Right atrium auricular region (tissue), 2 donors: ENCODE results near the gene CERS6. TPM values are rescaled to one million over a fixed set of nuclear protein-coding genes. Genes with fewer than 3 reads are reported as not detected.
A peak's percentile ranks its signal among the peaks of the same experiment; 100 is the strongest.

Experiments used
- DNase-seq: peaks from one replicate; pipeline ENCODE4 v3.0.0-alpha.2; 2019; ENCODE audit warnings: low spot score
- H3K27ac ChIP-seq, 2 donors: fragments of 200-600 bp; sonication (generic); 1 replicate in 1 of 2; 2 replicates in 1 of 2; pipeline ENCODE4 v1.5.1; 2016 to 2019
- H3K27me3 ChIP-seq, 2 donors: fragments of 200-600 bp; sonication (generic); one replicate each; pipeline versions ENCODE4 v1.5.1 to v1.6.0; 2017 to 2019
- H3K36me3 ChIP-seq: fragments of 200-600 bp; sonication (generic); one replicate; pipeline ENCODE4 v1.5.1; 2016
- H3K4me1 ChIP-seq, 2 donors: fragments of 200-600 bp; sonication (generic); one replicate each; pipeline versions ENCODE4 v1.5.1 to v1.6.0; 2017 to 2019
- H3K4me3 ChIP-seq, 2 donors: fragments of 200-600 bp; sonication (generic); 1 replicate in 1 of 2; 2 replicates in 1 of 2; pipeline ENCODE4 v1.5.1; 2017 to 2019; ENCODE audit warnings: mild to moderate bottlenecking in 1 of 2, moderate library complexity in 1 of 2
- H3K9me3 ChIP-seq, 2 donors: fragments of 200-600 bp; sonication (generic); one replicate each; pipeline ENCODE4 v1.5.1; 2019
- CTCF ChIP-seq, 2 donors: fragments of 200-600 bp; sonication (generic); IDR thresholded peaks; one replicate each; pipeline ENCODE4 v1.5.1; 2019; ENCODE audit warnings: antibody characterized with exemption in 2 of 2
- total RNA-seq, 2 donors: library from RNA; depleted of rRNA; stranded (reverse); fragments of >200 nt; gene quantifications; one replicate each; pipeline ENCODE4 v1.1.0, GENCODE V29; 2016

The CERS6 gene
- total RNA-seq, 2 donors from 2014 or later = 59.4 to 74.5 TPM

GRCh38 chr2:168643979-168644378 is 187.9 kb downstream of the CERS6 start:
- no peak for TF ChIP-seq CTCF (IDR thresholded peaks at IDR 0.05)
- Histone ChIP-seq H3K4me3 (no peak overlapping the region), H3K36me3 (no peaks in the 10 kb centered on the region), H3K27ac (peak overlapping the region; percentile 74 to 89), H3K27me3 (no peaks in the 10 kb centered on the region), H3K9me3 (no peaks in the 10 kb centered on the region), H3K4me1 (peaks cover 0 to 32% of the 10 kb centered on the region in 2 donors)
- no peak for DNase-seq

- TF ChIP-seq CTCF (IDR thresholded peaks at IDR 0.05) = no peak
- Histone ChIP-seq H3K27ac (peak overlapping the region in 1 of 2 donors; percentile 89), H3K27me3 (no peaks in the 10 kb centered on the region), H3K4me3 (no peak overlapping the region), H3K9me3 (no peaks in the 10 kb centered on the region), H3K36me3 (no peaks in the 10 kb centered on the region), H3K4me1 (peaks cover 0 to 31% of the 10 kb centered on the region in 2 donors)
- DNase-seq = no peak
Measured at GRCh38 chr2:168645696-168646338, 189.7 kb downstream of the CERS6 start.

- Histone ChIP-seq H3K36me3 (no peaks in the 10 kb centered on the region), H3K9me3 (no peaks in the 10 kb centered on the region), H3K27me3 (no peaks in the 10 kb centered on the region), H3K4me1 (peaks cover 0 to 35% of the 10 kb centered on the region in 2 donors), H3K4me3 (no peak overlapping the region), H3K27ac (peak overlapping the region; percentile 3 to 36)
- no peak for TF ChIP-seq CTCF (IDR thresholded peaks at IDR 0.05)
- DNase-seq = no peak
Measured at GRCh38 chr2:168649105-168649504, 193.0 kb downstream of the CERS6 start.

- peak overlapping the region; percentile 3 to 36 for H3K27ac ChIP-seq
Measured at GRCh38 chr2:168649562-168649961, 193.5 kb downstream of the CERS6 start.

GRCh38 chr2:168650139-168650538 is 194.1 kb downstream of the CERS6 start:
- peak overlapping the region in 1 of 2 donors; percentile 36 for H3K27ac ChIP-seq
- no peaks in the 10 kb centered on the region for H3K27me3 ChIP-seq
- DNase-seq = no peak
- H3K4me1 ChIP-seq = peaks cover 0 to 35% of the 10 kb centered on the region in 2 donors
- no peaks in the 10 kb centered on the region for H3K36me3 ChIP-seq
- no peak for TF ChIP-seq CTCF (IDR thresholded peaks at IDR 0.05)
- no peak overlapping the region for H3K4me3 ChIP-seq
- no peaks in the 10 kb centered on the region for H3K9me3 ChIP-seq

More at GRCh38 chr2:168649562-168649961, 193.5 kb downstream of the CERS6 start:
- no peak for TF ChIP-seq CTCF (IDR thresholded peaks at IDR 0.05)
- peaks cover 0 to 35% of the 10 kb centered on the region in 2 donors for H3K4me1 ChIP-seq
- H3K27me3 ChIP-seq = no peaks in the 10 kb centered on the region
- no peak overlapping the region for H3K4me3 ChIP-seq
- H3K9me3 ChIP-seq = no peaks in the 10 kb centered on the region
- H3K36me3 ChIP-seq = no peaks in the 10 kb centered on the region
- no peak for DNase-seq

DNA sequence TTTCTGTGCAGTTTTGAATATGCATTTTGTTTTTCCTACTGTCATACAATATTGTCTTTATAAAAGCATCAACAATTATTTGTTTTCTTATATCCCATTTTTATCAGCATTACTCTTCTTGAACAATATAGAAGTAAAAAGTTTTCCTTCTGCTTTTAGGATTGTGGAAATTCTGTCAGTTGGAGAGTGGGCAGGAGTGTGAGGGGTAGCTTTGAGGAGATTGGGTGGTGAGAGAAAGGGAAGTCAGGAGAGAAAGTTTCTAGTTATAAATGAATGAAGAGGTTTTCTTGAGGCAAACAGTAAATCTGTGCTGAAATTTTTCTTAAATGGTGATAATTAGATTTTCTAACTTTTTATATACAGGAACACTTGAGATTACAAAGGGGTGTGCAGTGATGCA is 194.7 kb downstream of the CERS6 start:
- DNase-seq = no peak
- peaks cover 0 to 35% of the 10 kb centered on the region in 2 donors for H3K4me1 ChIP-seq
- H3K36me3 ChIP-seq = no peaks in the 10 kb centered on the region
- no peaks in the 10 kb centered on the region for H3K9me3 ChIP-seq
- H3K4me3 ChIP-seq = no peak overlapping the region
- H3K27ac ChIP-seq = no peak overlapping the region
- H3K27me3 ChIP-seq = no peaks in the 10 kb centered on the region
- no peak for TF ChIP-seq CTCF (IDR thresholded peaks at IDR 0.05)
